Upper lobe of left lung (tissue), 6 donors: Measurements from ENCODE around the gene LRRC74B. TPM values are rescaled to one million over a fixed set of nuclear protein-coding genes. Genes with fewer than 3 reads are reported as not detected.

ENCODE experiments used
- ATAC-seq, 2 donors: fragments of 200-7000 bp; cut with Tn5 transposase; one replicate each; pipeline ENCODE4 v1.9.1; 2022; ENCODE audit warnings: mild to moderate bottlenecking in 2 of 2, moderate library complexity in 2 of 2; ENCODE audit not compliant: low FRiP score in 2 of 2
- DNase-seq, 2 donors: peaks; one replicate each; pipeline ENCODE4 v3.0.0-alpha.2; 2019 to 2020
- H3K27ac ChIP-seq, 4 donors: fragments of 200-600 bp; sonication (generic); one replicate each; pipeline ENCODE4 v1.5.1; 2016 to 2019
- H3K27me3 ChIP-seq, 4 donors: fragments of 200-600 bp; sonication (generic); one replicate each; pipeline ENCODE4 v1.5.1; 2017 to 2019
- H3K36me3 ChIP-seq, 4 donors: fragments of 200-600 bp; sonication (generic); one replicate each; pipeline ENCODE4 v1.5.1; 2016 to 2019
- H3K4me1 ChIP-seq, 4 donors: fragments of 200-600 bp; sonication (generic); one replicate each; pipeline ENCODE4 v1.5.1; 2018 to 2019
- H3K4me3 ChIP-seq, 4 donors: fragments of 200-600 bp; sonication (generic); one replicate each; pipeline ENCODE4 v1.5.1; 2017 to 2019; ENCODE audit warnings: mild to moderate bottlenecking in 2 of 4, moderate library complexity in 1 of 4
- H3K9me3 ChIP-seq, 4 donors: fragments of 200-600 bp; sonication (generic); one replicate each; pipeline ENCODE4 v1.5.1; 2018 to 2019
- CTCF ChIP-seq, 6 experiments: fragments of 450-650 bp in 4 of 6; fragments of 200-600 bp in 2 of 6; sonication (generic) in 2 of 6; IDR thresholded peaks; one replicate each; pipeline ENCODE4 v1.5.1; 2016 to 2019; ENCODE audit warnings: antibody characterized with exemption in 6 of 6
- EP300 ChIP-seq, 4 donors: sonication (generic); formaldehyde crosslinking; IDR thresholded peaks; one replicate each; pipeline ENCODE4 v1.5.1; 2017; ENCODE audit warnings: antibody characterized with exemption in 4 of 4, control low read depth in 2 of 4
- POLR2A ChIP-seq, 4 donors: fragments of 450-650 bp; IDR thresholded peaks; one replicate each; pipeline ENCODE4 v1.5.1; 2016 to 2017; ENCODE audit warnings: antibody characterized with exemption in 4 of 4, mild to moderate bottlenecking in 2 of 4
- POLR2AphosphoS5 ChIP-seq, 2 donors: sonication (generic); formaldehyde crosslinking; IDR thresholded peaks; one replicate each; pipeline ENCODE4 v1.5.1; 2017; ENCODE audit warnings: antibody characterized with exemption in 2 of 2
- WGBS, 2 donors: methylation state at CpG; one replicate each; pipeline ENCODE4 v1.1.5; 2017 to 2018; 5-methylcytosine and 5-hydroxymethylcytosine counted together
- total RNA-seq, 6 donors: library from RNA; depleted of rRNA in 4 of 6; stranded (reverse); fragments of >200 nt in 4 of 6; gene quantifications; one replicate each; pipeline versions ENCODE4 v1.1.0 to v1.2.1, GENCODE V29; 2016 to 2021
- donor health status: DM: no; HTN: no; CAD: no; lungs with moderate emphysema.
- donor health status: DM: no; HTN: yes; CAD: no; lungs with severe emphysema.

The LRRC74B gene
- total RNA-seq, 6 donors from 2014 or later, result 0.14 to 6.6 (median 3.2) TPM

DNA sequence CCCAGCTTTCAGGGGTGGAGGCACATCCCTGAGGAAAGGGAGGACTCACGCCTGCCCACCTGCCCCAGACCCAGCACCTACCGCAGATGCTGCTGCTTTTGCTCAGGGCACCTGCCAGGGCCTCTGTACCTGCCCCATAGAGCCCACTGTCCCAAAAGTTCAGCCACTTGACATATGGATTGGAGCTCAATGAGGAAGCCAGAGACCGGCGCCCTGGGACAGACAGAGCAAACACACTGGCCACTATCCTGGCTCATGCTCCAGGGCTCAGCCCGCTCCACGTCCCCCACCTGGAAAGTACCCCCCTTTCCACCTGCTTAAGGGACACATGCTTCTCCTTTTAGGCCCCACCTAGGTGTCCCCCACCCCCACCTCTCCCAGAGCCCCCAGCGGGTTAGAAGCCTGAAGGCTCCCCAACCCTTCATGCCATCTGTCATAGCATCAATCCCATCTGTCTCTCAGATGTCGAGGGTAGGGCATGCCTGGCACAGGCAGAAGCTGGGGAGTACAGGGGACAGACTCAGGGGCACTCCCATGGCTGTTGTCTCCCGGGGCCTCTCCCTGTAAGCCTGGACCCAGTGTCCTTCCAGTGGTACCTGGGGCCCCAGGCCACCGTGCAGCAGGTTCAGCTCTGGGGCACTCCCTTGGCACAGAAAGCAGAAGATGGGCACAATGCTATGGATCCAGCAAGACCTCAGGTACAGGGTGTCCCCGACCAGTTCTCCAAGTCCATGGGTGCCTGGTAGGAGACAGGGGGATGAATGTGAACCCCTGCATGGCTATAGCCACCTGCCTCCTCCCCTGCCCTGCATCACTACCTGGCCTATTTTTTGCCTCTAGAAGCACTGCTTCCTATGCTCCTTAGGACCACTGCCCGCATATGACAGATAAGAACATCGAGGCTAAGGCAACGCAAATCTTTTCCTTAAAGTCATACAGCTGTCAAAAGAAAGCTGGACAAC, 33.0 kb upstream of the LRRC74B start:
- WGBS, 2 donors, result 87 to 93% methylated on average over 6 to 13 of the region's 14 CpGs

DNA sequence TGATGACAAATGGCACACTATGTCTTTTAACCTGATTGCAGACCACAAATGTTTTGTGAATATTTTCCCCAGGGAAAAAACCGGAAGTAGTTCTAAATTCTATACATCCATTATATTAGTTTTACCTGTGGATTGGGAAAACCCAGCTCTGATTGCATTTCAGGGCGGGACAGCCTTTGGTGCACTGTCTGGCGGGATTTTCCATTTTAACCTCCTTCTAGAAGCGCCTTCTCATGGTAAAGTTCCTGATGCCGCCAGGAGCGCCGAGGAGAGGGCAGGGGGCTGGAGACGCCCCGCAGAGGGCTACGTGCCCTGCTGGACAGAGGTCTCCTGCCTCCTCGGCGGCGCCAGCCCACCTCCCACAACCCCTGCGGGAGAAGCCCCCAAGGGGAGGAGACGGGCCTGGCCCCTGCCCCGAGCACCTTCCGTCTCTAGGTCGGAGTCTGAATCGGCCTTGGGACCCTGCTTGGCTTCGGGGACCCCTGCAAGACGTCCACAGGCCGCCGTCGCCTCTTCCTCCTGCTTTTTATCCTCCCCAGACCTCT, 32.0 kb upstream of the LRRC74B start:
- ATAC-seq (no peak), DNase-seq (peak in 1 of 2 donors; percentile 85)
- WGBS, 2 donors, result 10 to 12% methylated on average over 23 to 24 of the region's 24 CpGs
- peaks cover 22 to 27% (median 23%) of the 10 kb centered on the region in 4 donors for H3K4me1 ChIP-seq
- H3K4me3 ChIP-seq, result peak overlapping the region; percentile 14 to 57 (median 50)
- H3K27me3 ChIP-seq, result no peaks in the 10 kb centered on the region
- H3K27ac ChIP-seq, result peak overlapping the region; percentile 50 to 80 (median 67)
- TF ChIP-seq EP300 (IDR thresholded peaks at IDR 0.05) (no peak), POLR2AphosphoS5 (IDR thresholded peaks at IDR 0.05) (no peak), CTCF (IDR thresholded peaks at IDR 0.05) (no peak)
- no peaks in the 10 kb centered on the region for H3K36me3 ChIP-seq
- H3K9me3 ChIP-seq, result no peaks in the 10 kb centered on the region

More for the DNA sequence above, 33.0 kb upstream of the LRRC74B start:
- H3K36me3 ChIP-seq, result no peaks in the 10 kb centered on the region
- H3K4me1 ChIP-seq, result peaks cover 22 to 27% (median 23%) of the 10 kb centered on the region in 4 donors
- no peaks in the 10 kb centered on the region for H3K9me3 ChIP-seq
- DNase-seq (peak in 1 of 2 donors; percentile 14), ATAC-seq (no peak)
- H3K27ac ChIP-seq, result peak overlapping the region in 1 of 4 donors; percentile 80
- H3K27me3 ChIP-seq, result no peaks in the 10 kb centered on the region
- no peak for TF ChIP-seq POLR2AphosphoS5 (IDR thresholded peaks at IDR 0.05)
- TF ChIP-seq POLR2A (IDR thresholded peaks at IDR 0.05), result no peak
- TF ChIP-seq EP300 (IDR thresholded peaks at IDR 0.05), result no peak
- no peak for TF ChIP-seq CTCF (IDR thresholded peaks at IDR 0.05)
- H3K4me3 ChIP-seq, result no peak overlapping the region

DNA sequence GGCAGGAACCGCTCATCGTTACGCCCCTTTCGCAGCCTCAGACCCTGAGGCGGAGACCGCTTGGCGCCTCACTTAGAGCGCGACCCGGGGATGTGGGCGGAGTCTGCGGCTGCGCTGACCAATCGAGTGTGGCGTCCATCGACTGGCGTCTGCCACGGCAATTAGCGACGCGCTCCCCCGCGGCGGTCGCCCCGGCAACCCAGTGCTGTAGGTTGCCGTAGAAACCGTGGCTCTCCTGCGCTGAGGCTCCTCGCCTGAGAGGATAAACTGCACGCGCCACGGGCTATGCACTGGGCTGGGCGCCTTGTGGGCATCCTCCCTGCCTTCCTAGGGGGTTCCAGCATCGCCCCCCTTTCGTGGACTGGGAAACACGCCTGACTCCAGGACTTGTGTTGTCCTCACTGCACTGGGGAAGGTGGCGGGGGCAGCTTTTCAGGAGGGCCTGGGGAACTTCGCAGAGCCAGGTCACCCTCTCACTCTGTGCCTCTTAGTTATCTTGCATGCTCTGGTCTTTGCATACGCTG, 31.5 kb upstream of the LRRC74B start:
- 2% methylated on average over 15 to 20 of the region's 40 CpGs for WGBS, 2 donors
- peak; percentile 83 to 94 for ATAC-seq
- peaks cover 22 to 27% (median 23%) of the 10 kb centered on the region in 4 donors for H3K4me1 ChIP-seq
- H3K9me3 ChIP-seq, result no peaks in the 10 kb centered on the region
- H3K4me3 ChIP-seq, result peak overlapping the region; percentile 14 to 57 (median 50)
- no peaks in the 10 kb centered on the region for H3K36me3 ChIP-seq
- peak overlapping the region; percentile 50 to 80 (median 67) for H3K27ac ChIP-seq
- no peaks in the 10 kb centered on the region for H3K27me3 ChIP-seq
- TF ChIP-seq POLR2AphosphoS5 (IDR thresholded peaks at IDR 0.05) (no peak), POLR2A (IDR thresholded peaks at IDR 0.05) (peak in 1 of 4 donors; percentile 13), CTCF (IDR thresholded peaks at IDR 0.05) (no peak), EP300 (IDR thresholded peaks at IDR 0.05) (no peak)
- DNase-seq, result peak; percentile 86 to 97

DNA sequence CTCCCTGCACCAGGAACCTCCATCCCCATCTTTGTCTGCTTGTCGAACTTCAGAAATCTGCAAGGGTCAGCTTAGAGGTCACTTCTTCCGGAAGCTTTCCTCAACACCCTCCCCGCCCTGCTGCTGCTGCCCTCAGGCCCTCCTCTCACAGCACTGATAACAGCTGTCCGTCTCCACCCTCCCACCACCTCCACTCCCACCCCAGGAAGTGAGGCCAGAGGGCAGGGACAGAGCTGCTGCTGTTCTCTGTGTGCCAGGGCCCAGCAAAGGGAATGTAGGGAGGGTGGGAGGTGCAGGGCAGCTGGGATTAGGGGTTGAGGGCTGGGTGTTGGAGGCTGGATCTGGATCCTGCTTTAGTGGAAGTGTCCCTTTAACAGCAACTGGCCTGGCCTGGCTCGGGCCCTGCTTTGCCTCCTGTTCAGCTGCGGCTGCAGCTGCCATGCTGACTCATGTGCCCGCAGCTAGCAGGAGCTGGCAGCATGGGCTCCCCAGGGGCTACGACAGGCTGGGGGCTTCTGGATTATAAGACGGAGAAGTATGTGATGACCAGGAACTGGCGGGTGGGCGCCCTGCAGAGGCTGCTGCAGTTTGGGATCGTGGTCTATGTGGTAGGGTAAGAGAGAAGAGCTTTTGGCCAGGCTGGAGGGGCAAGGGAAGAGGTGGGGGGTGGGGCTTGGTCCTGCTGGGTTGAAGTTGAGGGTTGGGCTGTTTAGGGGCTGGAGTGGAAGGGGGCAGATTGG, 30.9 kb upstream of the LRRC74B start, which contains the start of gene P2RX6:
P2RX6 (plus strand) TSS at position 440 of the 740 bp plus-strand sequence; CDS start at position 450, 10 bp downstream.
- peak in 1 of 2 donors; percentile 66 for DNase-seq
- Histone ChIP-seq H3K4me3 (peak within 1 kb of the TSS; percentile 14 to 57 (median 50)), H3K9me3 (no peaks in the 10 kb centered on the region), H3K27me3 (no peaks in the 10 kb centered on the region), H3K36me3 (no peaks in the 10 kb centered on the region), H3K27ac (peak within 1 kb of the TSS; percentile 50 to 82 (median 67)), H3K4me1 (peaks cover 22 to 27% (median 23%) of the 10 kb centered on the region in 4 donors)
- peak; percentile 35 to 48 for ATAC-seq
- TF ChIP-seq EP300 (IDR thresholded peaks at IDR 0.05), result no peak
- TF ChIP-seq POLR2AphosphoS5 (IDR thresholded peaks at IDR 0.05), result no peak
- no peak for TF ChIP-seq CTCF (IDR thresholded peaks at IDR 0.05)
- no peak for TF ChIP-seq POLR2A (IDR thresholded peaks at IDR 0.05)
- WGBS, 2 donors, result 32 to 41% methylated on average over 11 to 12 of the region's 12 CpGs
